Activated effector memory CD4-positive, alpha-beta T cell treated with Interleukin-2 at 50 U/mL for 16 hours (primary cell): ENCODE measurements around the gene KCNMA1.

Experiments used
- DNase-seq: peaks from one replicate; pipeline ENCODE4 v3.0.0-alpha.2; 2020

KCNMA1 gene

GRCh38 chr10:77474939-77475338, 162.7 kb downstream of the KCNMA1 start:
- DNase-seq: no peak

- DNase-seq: no peak
Measured at GRCh38 chr10:77474386-77474785, 163.2 kb downstream of the KCNMA1 start.

GRCh38 chr10:77472146-77472545, 165.5 kb downstream of the KCNMA1 start:
- DNase-seq: no peak

- DNase-seq: no peak
Measured at GRCh38 chr10:77471069-77471536, 166.5 kb downstream of the KCNMA1 start.

GRCh38 chr10:77467422-77467963, 170.1 kb downstream of the KCNMA1 start:
- no peak for DNase-seq

- no peak for DNase-seq
Measured at GRCh38 chr10:77463967-77464745, 173.5 kb downstream of the KCNMA1 start.

- no peak for DNase-seq
Measured at GRCh38 chr10:77463499-77463898, 174.1 kb downstream of the KCNMA1 start.

GRCh38 chr10:77461636-77462296, 175.8 kb downstream of the KCNMA1 start:
- DNase-seq: no peak

GRCh38 chr10:77459905-77460304, 177.7 kb downstream of the KCNMA1 start:
- DNase-seq: no peak

- DNase-seq: no peak
Measured at GRCh38 chr10:77458986-77459590, 178.5 kb downstream of the KCNMA1 start.

GRCh38 chr10:77457721-77458120, 179.9 kb downstream of the KCNMA1 start:
- no peak for DNase-seq

- DNase-seq: no peak
Measured at GRCh38 chr10:77457266-77457665, 180.3 kb downstream of the KCNMA1 start.

GRCh38 chr10:77456414-77456813, 181.2 kb downstream of the KCNMA1 start:
- DNase-seq: no peak

GRCh38 chr10:77455561-77455960, 182.0 kb downstream of the KCNMA1 start:
- DNase-seq: no peak

- DNase-seq: no peak
Measured at GRCh38 chr10:77452952-77453564, 184.6 kb downstream of the KCNMA1 start.

- DNase-seq: no peak
Measured at GRCh38 chr10:77451886-77452285, 185.7 kb downstream of the KCNMA1 start.

- no peak for DNase-seq
Measured at GRCh38 chr10:77448226-77448625, 189.4 kb downstream of the KCNMA1 start.

GRCh38 chr10:77446700-77447099, 190.9 kb downstream of the KCNMA1 start:
- DNase-seq: no peak

- DNase-seq: no peak
Measured at GRCh38 chr10:77445547-77445946, 192.1 kb downstream of the KCNMA1 start.

GRCh38 chr10:77444041-77444440, 193.6 kb downstream of the KCNMA1 start:
- no peak for DNase-seq

GRCh38 chr10:77442699-77443189, 194.9 kb downstream of the KCNMA1 start:
- DNase-seq: no peak

- no peak for DNase-seq
Measured at GRCh38 chr10:77441353-77442166, 196.0 kb downstream of the KCNMA1 start.
